ENCODE data around the gene GPA33. TPM values are rescaled to one million over a fixed set of nuclear protein-coding genes. Genes with fewer than 3 reads are reported as not detected.

Gene GPA33
- total RNA-seq, 2 experiments from 2014 or later: not detected

GRCh38 chr1:167068761-167069160 lies 21.4 kb downstream of the GPA33 start:
- Histone ChIP-seq H3K36me3 (ENCODE audit: insufficient read depth, low read length) (no peaks in the 10 kb centered on the region), H3K27ac (ENCODE audit: low read depth, low read length, poor library complexity, severe bottlenecking) (no peak overlapping the region), H3K4me3 (ENCODE audit: low read depth, low read length, poor library complexity, severe bottlenecking) (no peak overlapping the region), H3K4me1 (ENCODE audit: insufficient read depth, low read length, poor library complexity, severe bottlenecking) (no peaks in the 10 kb centered on the region), H3K9me3 (ENCODE audit: low read length) (no peaks in the 10 kb centered on the region), H4K20me1 (ENCODE audit: insufficient read depth, low read length) (no peaks in the 10 kb centered on the region), H3K9me2 (ENCODE audit: insufficient read depth, low read length) (no peaks in the 10 kb centered on the region), H3K4me2 (ENCODE audit: low read length) (no peak overlapping the region), H2AFZ (ENCODE audit: low read length) (no peak overlapping the region), H3K79me2 (ENCODE audit: insufficient read depth, low read depth, low read length) (no peaks in the 10 kb centered on the region)
- intact Hi-C loops (cut with micrococcal nuclease; ENCODE audit: unreplicated experiment): no loop called here
- BruUV-seq (replicated peaks): no TSS peak
- POLR2A ChIA-PET: no interaction called here
- no peak for TF ChIP-seq CTCF (conservative IDR thresholded peaks at IDR 0.05; ENCODE audit: low read length)
- TF ChIP-seq EZH2phosphoT487 (IDR thresholded peaks at IDR 0.05; ENCODE audit: borderline replicate concordance, low read depth, low read length): no peak
- no peak for DNase-seq (ENCODE audit: low spot score)
- CTCF ChIA-PET (ENCODE audit: unreplicated experiment): no interaction called here

- TF ChIP-seq EZH2phosphoT487 (IDR thresholded peaks at IDR 0.05; ENCODE audit: borderline replicate concordance, low read depth, low read length): no peak
- TF ChIP-seq CTCF (conservative IDR thresholded peaks at IDR 0.05; ENCODE audit: low read length): no peak
- Histone ChIP-seq H3K4me3 (ENCODE audit: low read depth, low read length, poor library complexity, severe bottlenecking) (no peak overlapping the region), H4K20me1 (ENCODE audit: insufficient read depth, low read length) (no peaks in the 10 kb centered on the region), H3K4me2 (ENCODE audit: low read length) (no peak overlapping the region), H3K4me1 (ENCODE audit: insufficient read depth, low read length, poor library complexity, severe bottlenecking) (no peaks in the 10 kb centered on the region), H3K9me3 (ENCODE audit: low read length) (no peaks in the 10 kb centered on the region), H3K27ac (ENCODE audit: low read depth, low read length, poor library complexity, severe bottlenecking) (no peak overlapping the region), H3K79me2 (ENCODE audit: insufficient read depth, low read depth, low read length) (no peaks in the 10 kb centered on the region), H2AFZ (ENCODE audit: low read length) (no peak overlapping the region), H3K9me2 (ENCODE audit: insufficient read depth, low read length) (no peaks in the 10 kb centered on the region), H3K36me3 (ENCODE audit: insufficient read depth, low read length) (no peaks in the 10 kb centered on the region)
- intact Hi-C loops (cut with micrococcal nuclease; ENCODE audit: unreplicated experiment): loop anchor here (2.0 kb wide), 1 partner anchor 465 kb away; no protein-coding TSS in a partner anchor
- POLR2A ChIA-PET: no interaction called here
- DNase-seq (ENCODE audit: low spot score): no peak
- no TSS peak for BruUV-seq (replicated peaks)
- CTCF ChIA-PET (ENCODE audit: unreplicated experiment): no interaction called here
These were observed 22.3 kb downstream of the GPA33 start for GRCh38 chr1:167067904-167068303.

GRCh38 chr1:167066333-167067122 lies 23.6 kb downstream of the GPA33 start:
- Histone ChIP-seq H3K9me3 (ENCODE audit: low read length) (no peaks in the 10 kb centered on the region), H3K4me3 (ENCODE audit: low read depth, low read length, poor library complexity, severe bottlenecking) (peak overlapping the region; percentile 44), H4K20me1 (ENCODE audit: insufficient read depth, low read length) (no peaks in the 10 kb centered on the region), H3K9me2 (ENCODE audit: insufficient read depth, low read length) (no peaks in the 10 kb centered on the region), H3K36me3 (ENCODE audit: insufficient read depth, low read length) (no peaks in the 10 kb centered on the region), H3K4me2 (ENCODE audit: low read length) (peak overlapping the region; percentile 66), H3K79me2 (ENCODE audit: insufficient read depth, low read depth, low read length) (no peaks in the 10 kb centered on the region), H2AFZ (ENCODE audit: low read length) (peak overlapping the region; percentile 26), H3K4me1 (ENCODE audit: insufficient read depth, low read length, poor library complexity, severe bottlenecking) (no peaks in the 10 kb centered on the region), H3K27ac (ENCODE audit: low read depth, low read length, poor library complexity, severe bottlenecking) (no peak overlapping the region)
- TF ChIP-seq EZH2phosphoT487 (IDR thresholded peaks at IDR 0.05; ENCODE audit: borderline replicate concordance, low read depth, low read length) (no peak), CTCF (conservative IDR thresholded peaks at IDR 0.05; ENCODE audit: low read length) (peak; percentile 96)
- no TSS peak for BruUV-seq (replicated peaks)
- CTCF ChIA-PET (ENCODE audit: unreplicated experiment): interaction anchor here (1.0 kb wide), 1 partner anchor 157 kb away, joined by 3 read pairs; no protein-coding TSS in a partner anchor
- intact Hi-C loops (cut with micrococcal nuclease; ENCODE audit: unreplicated experiment): loop anchor here (1.0 to 2.0 kb wide), 4 partner anchors 154 to 466 kb away; partner anchors contain the start of gene POU2F1
- POLR2A ChIA-PET: interaction anchor here (0.6 to 1.0 kb wide), 3 partner anchors 152 to 480 kb away, joined by 3 to 4 read pairs (median 3); partner anchors contain the start of gene POU2F1
- DNase-seq (ENCODE audit: low spot score): peak; percentile 73
